Panc1 (cell line): ENCODE results near the gene ZSCAN2. TPM values are rescaled to one million over a fixed set of nuclear protein-coding genes. Genes with fewer than 3 reads are reported as not detected.
"Not testable (repeated sequence)": the region's sequence is repeated elsewhere in the genome, so short reads cannot be mapped to it uniquely, and the experiment has no call there.

Source experiments
- ATAC-seq: fragments of 200-7000 bp; cut with Tn5 transposase; 2 replicates; pipeline ENCODE4 v1.9.1; 2020; ENCODE audit warnings: mild to moderate bottlenecking, moderate library complexity
- BruUV-seq: library from RNA; stranded (reverse); fragments of 400-500 nt; replicated peaks from 2 replicates; lab custom pipeline; 2021; lab: Mats Ljungman, UMichigan
- CTCF ChIA-PET: fragments of 300-600 bp; sonication (Branson Sonifier 250); formaldehyde crosslinking; loops from one replicate; lab custom pipeline; 2022; ENCODE audit warnings: antibody characterized with exemption; lab: Charles Lee
- POLR2A ChIA-PET: fragments of 300-600 bp; sonication (Branson Sonifier 250); formaldehyde crosslinking; loops from one replicate; lab custom pipeline; 2022; ENCODE audit warnings: antibody characterized with exemption; lab: Charles Lee
- DNase-seq: peaks from one replicate; pipeline ENCODE4 v3.0.0-alpha.2; 2010; ENCODE audit warnings: low read depth, low spot score
- H3K27ac ChIP-seq: 2 replicates; pipeline ENCODE4 v1.5.1; 2011; ENCODE audit warnings: mild to moderate bottlenecking, low read length, inconsistent platforms
- H3K27me3 ChIP-seq: fragments of 200-500 bp; sonication (Bioruptor generic); 2 replicates; pipeline ENCODE4 v1.6.0; 2014; ENCODE audit warnings: low read length, inconsistent platforms; ENCODE audit not compliant: control insufficient read depth, insufficient read depth
- H3K36me3 ChIP-seq: fragments of 200-500 bp; sonication (Bioruptor generic); 2 replicates; pipeline ENCODE4 v1.5.1; 2014; ENCODE audit warnings: inconsistent platforms, mild to moderate bottlenecking, low read length, moderate library complexity; ENCODE audit not compliant: control insufficient read depth, insufficient read depth
- H3K4me1 ChIP-seq: 2 replicates; pipeline ENCODE4 v1.5.1; 2011; ENCODE audit warnings: inconsistent platforms, mild to moderate bottlenecking, low read length, moderate library complexity; ENCODE audit not compliant: control insufficient read depth, insufficient read depth
- H3K4me3 ChIP-seq, 2 experiments: 2 replicates each; pipeline ENCODE4 v1.5.1; 2011 to 2012; ENCODE audit warnings: low read depth in 2 of 2, low read length in 2 of 2, mild to moderate bottlenecking in 2 of 2, inconsistent platforms in 1 of 2, moderate library complexity in 1 of 2
- H3K9me3 ChIP-seq: fragments of 200-500 bp; sonication (Bioruptor generic); 2 replicates; pipeline ENCODE4 v1.5.1; 2014; ENCODE audit warnings: low read depth, mild to moderate bottlenecking, inconsistent platforms, low read length, moderate library complexity; ENCODE audit not compliant: control insufficient read depth, insufficient read depth
- POLR2AphosphoS5 ChIP-seq: IDR thresholded peaks from 2 replicates; pipeline ENCODE4 v1.6.1; 2012; ENCODE audit warnings: mild to moderate bottlenecking, low read depth, low read length, moderate library complexity
- REST ChIP-seq, 2 experiments: IDR thresholded peaks; 2 replicates each; pipeline ENCODE4 v1.6.1; 2011 to 2012; ENCODE audit warnings: low read depth in 2 of 2, control low read depth in 1 of 2, low read length in 1 of 2, mild to moderate bottlenecking in 1 of 2, moderate library complexity in 1 of 2; ENCODE audit not compliant: insufficient read depth in 1 of 2
- SIN3A ChIP-seq: IDR thresholded peaks from 2 replicates; pipeline ENCODE4 v1.6.1; 2012; ENCODE audit warnings: low read depth, mild to moderate bottlenecking, low read length, moderate library complexity, borderline replicate concordance; ENCODE audit not compliant: insufficient read depth
- TCF7L2 ChIP-seq: IDR thresholded peaks from 2 replicates; pipeline ENCODE4 v1.6.1; 2011; ENCODE audit warnings: mild to moderate bottlenecking, low read depth, low read length, inconsistent platforms
- in situ Hi-C: cut with HindIII; loops from 2 replicates; pipeline ENCODE4 v1.10.0; 2016; ENCODE audit warnings: low sequenced_read_pairs, low pct_unique_long_range_greater_than_20kb
- intact Hi-C: fragments of 100-400 bp; cut with micrococcal nuclease; formaldehyde crosslinking; loops from one replicate; pipeline ENCODE4 v1.10.0; 2022; ENCODE audit not compliant: unreplicated experiment
- total RNA-seq: library from RNA; stranded (reverse); gene quantifications from one replicate; pipeline ENCODE4 v1.2.1, GENCODE V29; 2021; ENCODE audit not compliant: unreplicated experiment
- TF ChIP-seq, protein P1 (sequence below): fragments of 450-650 bp; IDR thresholded peaks from 2 replicates; pipeline ENCODE4 v1.5.1; 2017; ENCODE audit warnings: mild to moderate bottlenecking

Gene ZSCAN2
- total RNA-seq, 1 experiment from 2014 or later, result 16.8 TPM

GRCh38 chr15:84575493-84575892 lies 25.3 kb upstream of the ZSCAN2 start:
- no TSS peak for BruUV-seq
- ATAC-seq, result no peak
- in situ Hi-C loops, result no loop called here
- TF ChIP-seq REST (IDR thresholded peaks at IDR 0.05; ENCODE audit: insufficient read depth in 1 of 2, low read depth in 2 of 2, low read length in 1 of 2) (no peak), POLR2AphosphoS5 (no peak), SIN3A (no peak), TCF7L2 (no peak)
- TF ChIP-seq, protein P1, sequence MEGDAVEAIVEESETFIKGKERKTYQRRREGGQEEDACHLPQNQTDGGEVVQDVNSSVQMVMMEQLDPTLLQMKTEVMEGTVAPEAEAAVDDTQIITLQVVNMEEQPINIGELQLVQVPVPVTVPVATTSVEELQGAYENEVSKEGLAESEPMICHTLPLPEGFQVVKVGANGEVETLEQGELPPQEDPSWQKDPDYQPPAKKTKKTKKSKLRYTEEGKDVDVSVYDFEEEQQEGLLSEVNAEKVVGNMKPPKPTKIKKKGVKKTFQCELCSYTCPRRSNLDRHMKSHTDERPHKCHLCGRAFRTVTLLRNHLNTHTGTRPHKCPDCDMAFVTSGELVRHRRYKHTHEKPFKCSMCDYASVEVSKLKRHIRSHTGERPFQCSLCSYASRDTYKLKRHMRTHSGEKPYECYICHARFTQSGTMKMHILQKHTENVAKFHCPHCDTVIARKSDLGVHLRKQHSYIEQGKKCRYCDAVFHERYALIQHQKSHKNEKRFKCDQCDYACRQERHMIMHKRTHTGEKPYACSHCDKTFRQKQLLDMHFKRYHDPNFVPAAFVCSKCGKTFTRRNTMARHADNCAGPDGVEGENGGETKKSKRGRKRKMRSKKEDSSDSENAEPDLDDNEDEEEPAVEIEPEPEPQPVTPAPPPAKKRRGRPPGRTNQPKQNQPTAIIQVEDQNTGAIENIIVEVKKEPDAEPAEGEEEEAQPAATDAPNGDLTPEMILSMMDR, result no peak
- intact Hi-C loops, result no loop called here
- ChIA-PET CTCF (interaction anchor here (0.7 kb wide), 1 partner anchor 12 kb away, joined by 9 read pairs; no protein-coding TSS in a partner anchor), POLR2A (interaction anchor here (0.7 kb wide), 1 partner anchor 418 kb away, joined by 7 read pairs; no protein-coding TSS in a partner anchor)
- peaks cover 11% of the 10 kb centered on the region for H3K4me1 ChIP-seq
- no peaks in the 10 kb centered on the region for H3K27me3 ChIP-seq
- no peak for DNase-seq
- no peak overlapping the region for H3K4me3 ChIP-seq
- no peaks in the 10 kb centered on the region for H3K9me3 ChIP-seq
- no peaks in the 10 kb centered on the region for H3K36me3 ChIP-seq
- no peak overlapping the region for H3K27ac ChIP-seq

- CTCF ChIA-PET, H3K4me3 ChIP-seq, DNase-seq, in situ Hi-C loops, BruUV-seq, ATAC-seq, intact Hi-C loops, H3K36me3 ChIP-seq, H3K9me3 ChIP-seq, H3K27ac ChIP-seq, H3K4me1 ChIP-seq, H3K27me3 ChIP-seq, POLR2A ChIA-PET: not testable (repeated sequence)
These were observed 22.9 kb upstream of the ZSCAN2 start for GRCh38 chr15:84577891-84578290.

- DNase-seq, in situ Hi-C loops, H3K4me3 ChIP-seq, intact Hi-C loops, H3K27me3 ChIP-seq, H3K4me1 ChIP-seq, H3K36me3 ChIP-seq, H3K9me3 ChIP-seq, BruUV-seq, H3K27ac ChIP-seq: not testable (repeated sequence)
- ChIA-PET CTCF (interaction anchor here (0.9 kb wide), 1 partner anchor 8 kb away, joined by 7 read pairs; no protein-coding TSS in a partner anchor), POLR2A (interaction anchor here (0.5 kb wide), 1 partner anchor 127 kb away, joined by 3 read pairs; no protein-coding TSS in a partner anchor)
- peak; percentile 90 for ATAC-seq
These were observed 21.5 kb upstream of the ZSCAN2 start for GRCh38 chr15:84579261-84579721.

DNA sequence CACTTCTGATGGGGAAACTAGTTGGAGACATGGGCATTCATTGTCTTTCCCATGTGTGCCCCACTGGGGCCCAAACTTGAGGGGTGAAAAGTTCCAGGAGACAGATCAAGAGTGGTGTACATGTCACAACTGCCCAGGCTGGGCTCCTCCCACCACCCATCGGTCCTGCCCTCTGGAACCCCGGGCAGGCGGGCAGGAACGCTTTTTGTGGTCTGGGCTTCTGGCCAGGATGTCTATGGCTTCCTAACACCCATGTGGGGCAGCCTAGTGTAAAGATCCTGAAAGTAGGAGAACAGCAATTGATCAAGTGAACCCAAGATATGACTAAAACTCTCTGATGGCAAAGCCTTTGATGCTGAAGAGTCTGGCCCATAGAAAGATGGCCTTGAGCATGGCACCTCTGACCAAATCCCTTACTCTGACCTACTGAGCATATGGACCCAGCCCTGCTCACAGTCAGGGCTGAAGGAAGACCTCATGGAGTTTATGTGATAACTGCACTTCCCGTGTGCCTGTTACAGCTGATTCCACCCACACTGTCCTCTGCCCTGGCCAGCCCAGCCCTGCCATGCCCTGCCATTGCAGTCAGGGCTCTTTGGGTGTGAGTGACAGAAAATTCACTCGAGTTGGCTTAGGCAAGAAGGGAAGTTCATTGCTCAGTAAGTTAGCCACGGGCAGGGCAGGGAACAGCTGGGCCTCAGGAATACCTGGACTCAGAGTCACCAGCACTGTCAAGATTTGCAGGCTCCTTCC lies 19.0 kb upstream of the ZSCAN2 start:
- in situ Hi-C loops, intact Hi-C loops, CTCF ChIA-PET, H3K27ac ChIP-seq, H3K36me3 ChIP-seq, DNase-seq, POLR2A ChIA-PET, ATAC-seq, H3K27me3 ChIP-seq, H3K9me3 ChIP-seq, H3K4me1 ChIP-seq, BruUV-seq, H3K4me3 ChIP-seq: not testable (repeated sequence)
